Progenitor cell of endocrine pancreas (in vitro differentiated cells): Measurements from ENCODE around the gene PACC1. TPM values are rescaled to one million over a fixed set of nuclear protein-coding genes. Genes with fewer than 3 reads are reported as not detected.

Source experiments
- DNase-seq: peaks from one replicate; pipeline ENCODE4 v3.0.0; 2021; ENCODE audit warnings: low spot score; ENCODE audit not compliant: unreplicated experiment
- H3K27ac Mint-ChIP-seq: 2 replicates; pipeline ENCODE4 v1.8.0; 2021; ENCODE audit warnings: mild to moderate bottlenecking, moderate library complexity, mixed read lengths
- H3K27me3 Mint-ChIP-seq: 2 replicates; pipeline ENCODE4 v1.8.0; 2021; ENCODE audit warnings: mixed read lengths
- H3K36me3 Mint-ChIP-seq: 2 replicates; pipeline ENCODE4 v1.8.0; 2022; ENCODE audit warnings: mixed read lengths; ENCODE audit not compliant: insufficient read depth
- H3K4me1 Mint-ChIP-seq: 2 replicates; pipeline ENCODE4 v1.8.0; 2021; ENCODE audit warnings: low read depth, mixed read lengths
- H3K4me3 Mint-ChIP-seq: 2 replicates; pipeline ENCODE4 v1.8.0; 2021; ENCODE audit warnings: low read depth, mild to moderate bottlenecking, moderate library complexity, mixed read lengths
- H3K9me3 Mint-ChIP-seq: 2 replicates; pipeline ENCODE4 v1.8.0; 2021; ENCODE audit warnings: low read depth, mixed read lengths
- CTCF ChIP-seq: fragments of 200-600 bp; sonication (generic); IDR thresholded peaks from one replicate; pipeline ENCODE4 v1.5.0; 2021; ENCODE audit warnings: antibody characterized with exemption, mild to moderate bottlenecking; ENCODE audit not compliant: unreplicated experiment
- total RNA-seq: library from RNA; stranded (reverse); gene quantifications from 2 replicates; pipeline ENCODE4 v1.2.1, GENCODE V29; 2021

Gene PACC1
- total RNA-seq, 1 donor from 2014 or later = 24.5 TPM

- TF ChIP-seq CTCF = no peak
- no peaks in the 10 kb centered on the region for H3K4me1 Mint-ChIP-seq
- peaks cover 2% of the 10 kb centered on the region for H3K27me3 Mint-ChIP-seq
- no peak for DNase-seq
- H3K27ac Mint-ChIP-seq = no peak overlapping the region
- H3K4me3 Mint-ChIP-seq = no peak overlapping the region
- peaks cover 3% of the 10 kb centered on the region for H3K9me3 Mint-ChIP-seq
- no peaks in the 10 kb centered on the region for H3K36me3 Mint-ChIP-seq
Observed at GRCh38 chr1:212453156-212453857, 38.6 kb upstream of the PACC1 start.

GRCh38 chr1:212452323-212453155 is 37.9 kb upstream of the PACC1 start:
- no peaks in the 10 kb centered on the region for H3K36me3 Mint-ChIP-seq
- no peak for TF ChIP-seq CTCF
- no peak for DNase-seq
- H3K4me3 Mint-ChIP-seq = no peak overlapping the region
- H3K27me3 Mint-ChIP-seq = peaks cover 2% of the 10 kb centered on the region
- H3K9me3 Mint-ChIP-seq = no peaks in the 10 kb centered on the region
- no peaks in the 10 kb centered on the region for H3K4me1 Mint-ChIP-seq
- H3K27ac Mint-ChIP-seq = no peak overlapping the region

GRCh38 chr1:212451416-212452322 is 37.0 kb upstream of the PACC1 start:
- Mint-ChIP-seq H3K4me3 (no peak overlapping the region), H3K36me3 (no peaks in the 10 kb centered on the region), H3K4me1 (no peaks in the 10 kb centered on the region), H3K27ac (peak overlapping the region; percentile 52), H3K27me3 (peaks cover 2% of the 10 kb centered on the region), H3K9me3 (no peaks in the 10 kb centered on the region)
- no peak for TF ChIP-seq CTCF
- DNase-seq = no peak

- H3K9me3 Mint-ChIP-seq = no peaks in the 10 kb centered on the region
- no peak for DNase-seq
- no peak overlapping the region for H3K27ac Mint-ChIP-seq
- H3K4me1 Mint-ChIP-seq = no peaks in the 10 kb centered on the region
- H3K36me3 Mint-ChIP-seq = no peaks in the 10 kb centered on the region
- no peak overlapping the region for H3K4me3 Mint-ChIP-seq
- no peak for TF ChIP-seq CTCF
- peaks cover 2% of the 10 kb centered on the region for H3K27me3 Mint-ChIP-seq
Observed at GRCh38 chr1:212450331-212450881, 35.7 kb upstream of the PACC1 start.
